LNCAP (cell line): ENCODE data around the gene C11orf58.

Source experiments
- CTCF ChIP-seq: fragments of 450-650 bp; IDR thresholded peaks from 2 replicates; pipeline ENCODE4 v1.5.1; 2017; ENCODE audit warnings: mild to moderate bottlenecking

C11orf58 gene

GRCh38 chr11:16750417-16750816 lies 12.0 kb downstream of the C11orf58 start:
- TF ChIP-seq CTCF = no peak

DNA sequence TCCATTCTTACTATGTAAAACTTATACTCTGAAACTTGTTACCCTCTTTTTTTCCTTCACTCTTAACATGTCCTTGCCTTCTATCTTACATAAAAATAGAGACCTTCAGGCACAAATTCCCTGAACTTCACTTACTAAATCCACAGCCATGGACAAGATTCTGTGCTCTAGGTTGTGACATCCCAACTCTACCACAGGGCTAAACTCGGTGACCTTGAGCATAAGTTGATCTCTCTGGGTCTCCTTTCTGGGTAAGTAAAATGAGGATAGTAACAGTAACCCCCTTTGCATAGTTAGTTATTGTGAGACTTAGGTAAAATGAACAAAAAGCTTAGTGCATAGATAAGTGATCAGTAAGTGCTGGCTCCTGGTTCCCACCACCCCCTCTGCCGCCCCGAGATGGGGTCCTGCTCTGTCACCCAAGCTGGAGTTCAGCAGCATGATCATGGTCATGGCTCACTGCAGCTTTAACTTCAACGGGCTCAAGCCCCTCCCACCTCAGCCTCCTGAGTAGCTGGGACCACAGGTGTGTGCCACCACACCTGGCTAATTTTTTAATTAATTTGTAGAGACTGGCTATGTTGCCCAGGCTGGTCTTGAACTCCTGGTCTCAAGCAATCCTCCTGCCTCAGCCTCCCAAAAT lies 20.1 kb downstream of the C11orf58 start:
- no peak for TF ChIP-seq CTCF

DNA sequence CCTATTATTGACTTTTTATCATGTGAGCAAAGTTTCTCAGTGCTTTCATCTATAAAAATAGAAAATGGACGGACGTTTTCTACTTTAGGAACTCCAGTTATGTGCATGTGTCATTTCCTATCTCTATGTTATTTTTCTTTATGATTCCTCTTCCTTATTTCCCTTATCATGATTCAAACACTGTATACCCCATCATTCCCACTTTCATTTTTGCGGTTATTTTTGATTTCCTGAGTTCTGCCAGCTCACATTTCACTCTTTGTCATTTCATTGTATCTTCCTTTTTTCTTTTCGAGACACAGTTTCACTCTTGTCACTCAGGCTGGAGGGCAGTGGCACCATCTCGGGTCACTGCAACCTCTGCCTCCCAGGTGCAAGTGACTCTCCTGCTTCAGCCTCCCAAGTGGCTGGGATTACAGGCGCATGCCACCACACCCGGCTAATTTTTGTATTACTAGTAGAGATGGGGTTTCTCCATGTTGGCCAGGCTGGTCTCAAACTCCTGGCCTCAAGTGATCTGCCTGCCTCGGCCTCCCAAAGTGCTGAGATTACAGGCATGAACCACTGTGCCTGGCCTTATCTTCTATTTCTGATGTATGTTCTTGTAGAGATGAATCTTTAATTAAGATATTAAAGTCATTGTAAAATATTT lies 21.5 kb downstream of the C11orf58 start:
- no peak for TF ChIP-seq CTCF

DNA sequence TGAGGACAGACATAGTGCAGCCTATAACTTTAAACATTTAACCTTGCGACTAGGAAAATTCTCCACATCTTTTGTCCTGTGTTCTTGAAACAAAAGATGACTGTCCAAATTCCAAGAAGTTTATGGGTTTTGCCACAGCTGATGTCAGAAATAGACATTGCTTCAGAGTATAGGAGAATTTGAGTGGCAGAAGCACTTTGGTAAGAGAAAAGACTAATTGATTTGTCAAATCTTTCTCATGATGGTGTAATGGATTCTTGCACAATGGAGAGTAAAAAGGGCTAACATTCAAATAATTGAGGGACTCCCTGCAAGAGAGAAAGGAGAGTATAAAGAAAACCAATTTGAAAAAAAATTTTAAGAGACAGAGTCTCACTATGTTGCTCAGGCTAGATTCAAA lies 25.3 kb downstream of the C11orf58 start:
- TF ChIP-seq CTCF = no peak

DNA sequence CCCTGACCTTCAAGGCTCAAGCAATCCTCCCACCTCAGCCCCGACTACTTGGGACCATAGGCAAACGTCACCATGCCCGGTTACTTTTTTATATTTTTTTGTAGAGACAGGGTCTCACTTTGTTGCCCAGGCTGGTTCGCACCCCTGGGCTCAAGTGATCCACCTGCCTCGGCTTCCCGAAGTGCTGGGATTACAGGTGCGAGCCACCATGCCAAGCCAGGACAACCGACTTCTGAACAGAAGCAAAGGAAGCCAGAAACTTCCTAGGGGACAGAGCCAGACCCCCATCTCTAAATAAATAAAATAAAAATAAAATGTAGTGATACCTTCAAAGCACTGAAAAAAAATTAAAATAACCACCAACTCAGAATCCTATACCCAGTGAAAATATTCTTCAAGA lies 26.4 kb downstream of the C11orf58 start:
- no peak for TF ChIP-seq CTCF

DNA sequence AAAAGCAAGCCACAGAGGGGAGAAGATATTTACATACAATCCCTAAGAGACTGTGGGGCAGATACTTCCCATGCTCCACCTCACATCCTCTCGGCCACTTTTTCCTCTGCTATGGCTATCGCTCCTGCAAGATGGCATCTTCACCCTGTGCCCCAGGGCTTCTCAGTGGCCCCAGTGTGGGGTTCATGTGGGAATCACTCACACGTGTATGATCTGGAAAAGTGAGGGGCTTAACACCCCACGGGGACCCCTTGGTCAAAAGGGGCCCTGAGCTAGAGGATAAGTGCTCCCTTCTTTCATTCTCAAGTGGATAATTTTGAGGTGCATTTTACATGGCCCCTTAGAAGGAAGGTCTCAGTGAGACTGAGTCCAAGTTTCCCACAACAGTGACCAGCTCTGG lies 28.7 kb downstream of the C11orf58 start:
- TF ChIP-seq CTCF = no peak

GRCh38 chr11:16767957-16768356 lies 29.5 kb downstream of the C11orf58 start:
- TF ChIP-seq CTCF = no peak

- no peak for TF ChIP-seq CTCF
Measured at GRCh38 chr11:16769386-16769785, 30.9 kb downstream of the C11orf58 start.
